Body of pancreas (tissue), 4 donors: ENCODE results near the gene PIEZO2. TPM values are rescaled to one million over a fixed set of nuclear protein-coding genes. Genes with fewer than 3 reads are reported as not detected.
A peak's percentile ranks its signal among the peaks of the same experiment; 100 is the strongest.

Experiments
- ATAC-seq: fragments of 150-250 bp; one replicate; pipeline ENCODE4 v1.9.1; 2016
- DNase-seq, 4 donors: peaks; one replicate each; pipeline ENCODE4 v3.0.0-alpha.2; 2019
- H3K27ac ChIP-seq, 4 donors: fragments of 200-600 bp; sonication (generic); 1 replicate in 3 of 4; 2 replicates in 1 of 4; pipeline versions ENCODE4 v1.5.1 to v1.6.1; 2016 to 2019; ENCODE audit warnings: mild to moderate bottlenecking in 1 of 4, mixed read lengths in 1 of 4, moderate library complexity in 1 of 4
- H3K27me3 ChIP-seq, 2 donors: fragments of 200-600 bp; sonication (generic); one replicate each; pipeline ENCODE4 v1.6.0; 2016; ENCODE audit warnings: mild to moderate bottlenecking in 1 of 2
- H3K36me3 ChIP-seq, 2 donors: fragments of 200-600 bp; sonication (generic); replicated peaks in 1 of 2; 2 replicates each; pipeline ENCODE4 v1.5.1; 2016; ENCODE audit warnings: low read depth in 2 of 2; ENCODE audit not compliant: insufficient read depth in 1 of 2
- H3K4me1 ChIP-seq: fragments of 200-600 bp; sonication (generic); one replicate; pipeline ENCODE4 v1.6.0; 2016
- H3K4me3 ChIP-seq, 2 donors: fragments of 200-600 bp; sonication (generic); 1 replicate in 1 of 2; 2 replicates in 1 of 2; pipeline ENCODE4 v1.5.1; 2016 to 2019
- H3K9me3 ChIP-seq, 3 donors: fragments of 200-600 bp; sonication (generic); 1 replicate in 2 of 3; 2 replicates in 1 of 3; pipeline ENCODE4 v1.5.1; 2016
- CTCF ChIP-seq, 7 experiments: fragments of 450-650 bp in 4 of 7; fragments of 200-600 bp in 3 of 7; sonication (generic) in 3 of 7; IDR thresholded peaks; one replicate each; pipeline ENCODE4 v1.5.1; 2016 to 2019; ENCODE audit warnings: antibody characterized with exemption in 7 of 7
- POLR2A ChIP-seq, 3 donors: fragments of 450-650 bp; IDR thresholded peaks; one replicate each; pipeline ENCODE4 v1.6.1; 2016; ENCODE audit warnings: antibody characterized with exemption in 3 of 3, mild to moderate bottlenecking in 2 of 3
- WGBS, 2 donors: methylation state at CpG; one replicate each; pipeline ENCODE4 v1.1.5; 2017; 5-methylcytosine and 5-hydroxymethylcytosine counted together
- intact Hi-C: fragments of 100-400 bp; cut with DNase I; formaldehyde crosslinking; loops from one replicate; pipeline ENCODE4 v1.15.1; 2023
- total RNA-seq, 2 donors: library from RNA; depleted of rRNA; stranded (reverse); fragments of >200 nt; gene quantifications; one replicate each; pipeline ENCODE4 v1.1.0, GENCODE V29; 2016

Gene PIEZO2
- total RNA-seq, 2 donors from 2014 or later = 0.33 to 40.7 TPM

- no peaks in the 10 kb centered on the region for H3K27me3 ChIP-seq
- DNase-seq (no peak), ATAC-seq (no peak)
- H3K27ac ChIP-seq = no peak overlapping the region
- TF ChIP-seq POLR2A (IDR thresholded peaks at IDR 0.05) = no peak
- TF ChIP-seq CTCF (IDR thresholded peaks at IDR 0.05) = no peak
- 32 to 43% methylated on average over 2 of the region's 2 CpGs for WGBS, 2 donors
- no peaks in the 10 kb centered on the region for H3K36me3 ChIP-seq
- H3K4me1 ChIP-seq = no peaks in the 10 kb centered on the region
- intact Hi-C loops = no loop called here
- H3K9me3 ChIP-seq = no peaks in the 10 kb centered on the region
- no peak overlapping the region for H3K4me3 ChIP-seq
Measured at GRCh38 chr18:11064106-11064505, 85.3 kb downstream of the PIEZO2 start.

GRCh38 chr18:11055721-11056120 is 93.6 kb downstream of the PIEZO2 start:
- H3K27me3 ChIP-seq = no peaks in the 10 kb centered on the region
- intact Hi-C loops = no loop called here
- no peak overlapping the region for H3K4me3 ChIP-seq
- H3K27ac ChIP-seq = no peak overlapping the region
- ATAC-seq = no peak
- H3K4me1 ChIP-seq = no peaks in the 10 kb centered on the region
- TF ChIP-seq CTCF (IDR thresholded peaks at IDR 0.05) (no peak), POLR2A (IDR thresholded peaks at IDR 0.05) (no peak)
- H3K36me3 ChIP-seq = no peaks in the 10 kb centered on the region
- H3K9me3 ChIP-seq = no peaks in the 10 kb centered on the region
- no peak for DNase-seq
- 82 to 92% methylated on average over 5 to 8 of the region's 8 CpGs for WGBS, 2 donors

- intact Hi-C loops = no loop called here
- ATAC-seq (no peak), DNase-seq (no peak)
- H3K9me3 ChIP-seq = no peaks in the 10 kb centered on the region
- no peaks in the 10 kb centered on the region for H3K36me3 ChIP-seq
- H3K27me3 ChIP-seq = no peaks in the 10 kb centered on the region
- 67 to 71% methylated on average over 4 of the region's 4 CpGs for WGBS, 2 donors
- no peaks in the 10 kb centered on the region for H3K4me1 ChIP-seq
- no peak overlapping the region for H3K27ac ChIP-seq
- no peak overlapping the region for H3K4me3 ChIP-seq
- no peak for TF ChIP-seq CTCF (IDR thresholded peaks at IDR 0.05)
Measured at GRCh38 chr18:11054497-11054896, 94.9 kb downstream of the PIEZO2 start.

- ATAC-seq (no peak), DNase-seq (no peak)
- no peak overlapping the region for H3K27ac ChIP-seq
- no peaks in the 10 kb centered on the region for H3K36me3 ChIP-seq
- H3K4me1 ChIP-seq = no peaks in the 10 kb centered on the region
- no peak overlapping the region for H3K4me3 ChIP-seq
- TF ChIP-seq POLR2A (IDR thresholded peaks at IDR 0.05) (no peak), CTCF (IDR thresholded peaks at IDR 0.05) (no peak)
- intact Hi-C loops = no loop called here
- H3K9me3 ChIP-seq = no peaks in the 10 kb centered on the region
- no peaks in the 10 kb centered on the region for H3K27me3 ChIP-seq
- WGBS, 2 donors = 86 to 100% methylated on average over 1 of the region's 1 CpG
Measured at GRCh38 chr18:11053293-11053692, 96.1 kb downstream of the PIEZO2 start.

GRCh38 chr18:11052800-11053199 is 96.6 kb downstream of the PIEZO2 start:
- DNase-seq = peak in 1 of 4 donors; percentile 19
- intact Hi-C loops = no loop called here
- Histone ChIP-seq H3K9me3 (no peaks in the 10 kb centered on the region), H3K4me1 (no peaks in the 10 kb centered on the region), H3K27me3 (no peaks in the 10 kb centered on the region), H3K27ac (no peak overlapping the region), H3K36me3 (no peaks in the 10 kb centered on the region), H3K4me3 (no peak overlapping the region)
- TF ChIP-seq POLR2A (IDR thresholded peaks at IDR 0.05) (no peak), CTCF (IDR thresholded peaks at IDR 0.05) (no peak)
- no peak for ATAC-seq
- WGBS, 2 donors = 33 to 59% methylated on average over 3 of the region's 3 CpGs
